ENCODE measurements around the gene CFAP119.

CFAP119 gene

DNA sequence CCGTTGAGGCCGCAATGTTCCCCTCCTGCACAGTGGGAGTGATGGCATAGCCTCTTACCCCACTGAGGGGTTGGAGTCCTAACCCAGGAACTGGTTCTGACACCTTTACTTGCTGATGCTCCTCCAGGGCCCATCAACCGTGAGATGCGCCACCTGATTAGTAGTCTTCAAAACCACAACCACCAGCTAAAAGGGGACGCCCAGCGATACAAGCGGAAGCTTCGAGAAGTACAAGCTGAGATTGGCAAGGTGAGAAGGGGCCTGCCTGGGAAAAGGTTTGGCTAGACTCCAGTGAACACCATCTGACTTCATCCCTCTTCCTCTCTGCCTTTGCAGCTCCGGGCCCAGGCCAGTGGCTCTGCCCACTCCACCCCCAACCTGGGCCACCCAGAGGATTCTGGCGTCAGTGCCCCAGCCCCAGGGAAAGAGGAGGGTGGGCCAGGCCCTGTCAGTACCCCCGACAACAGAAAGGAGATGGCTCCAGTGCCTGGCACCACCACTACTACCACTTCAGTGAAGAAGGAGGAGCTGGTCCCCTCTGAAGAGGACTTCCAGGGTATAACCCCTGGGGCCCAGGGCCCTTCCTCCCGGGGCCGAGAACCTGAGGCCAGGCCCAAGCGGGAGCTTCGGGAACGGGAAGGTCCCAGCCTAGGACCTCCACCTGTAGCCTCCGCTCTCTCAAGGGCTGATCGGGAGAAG, 6.1 kb upstream of the CFAP119 start:
- in situ Hi-C loops (cut with HindIII; ENCODE audit: low pct_ligation_motif_present, low pct_unique_long_range_greater_than_20kb, low sequenced_read_pairs): no loop called here
- no peak for DNase-seq

DNA sequence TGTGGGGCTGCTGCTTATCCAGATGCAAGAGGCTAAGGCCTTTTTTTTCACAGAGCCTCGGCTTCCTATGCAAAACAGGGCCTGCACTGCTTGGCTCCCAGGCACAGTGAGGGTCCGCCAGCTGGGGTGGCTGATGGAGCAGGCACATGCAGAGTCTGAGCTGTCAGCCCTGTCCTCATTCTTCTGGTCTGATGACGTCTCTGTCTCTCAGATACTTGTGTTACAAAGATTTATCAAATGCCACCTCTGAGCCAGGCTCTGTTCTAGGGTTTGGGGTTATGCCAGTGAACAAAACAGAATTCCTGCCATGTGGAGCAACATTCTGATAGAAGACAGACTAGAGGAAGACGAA, 5.0 kb upstream of the CFAP119 start:
- DNase-seq: no peak
- in situ Hi-C loops (cut with HindIII; ENCODE audit: low pct_ligation_motif_present, low pct_unique_long_range_greater_than_20kb, low sequenced_read_pairs): no loop called here

DNA sequence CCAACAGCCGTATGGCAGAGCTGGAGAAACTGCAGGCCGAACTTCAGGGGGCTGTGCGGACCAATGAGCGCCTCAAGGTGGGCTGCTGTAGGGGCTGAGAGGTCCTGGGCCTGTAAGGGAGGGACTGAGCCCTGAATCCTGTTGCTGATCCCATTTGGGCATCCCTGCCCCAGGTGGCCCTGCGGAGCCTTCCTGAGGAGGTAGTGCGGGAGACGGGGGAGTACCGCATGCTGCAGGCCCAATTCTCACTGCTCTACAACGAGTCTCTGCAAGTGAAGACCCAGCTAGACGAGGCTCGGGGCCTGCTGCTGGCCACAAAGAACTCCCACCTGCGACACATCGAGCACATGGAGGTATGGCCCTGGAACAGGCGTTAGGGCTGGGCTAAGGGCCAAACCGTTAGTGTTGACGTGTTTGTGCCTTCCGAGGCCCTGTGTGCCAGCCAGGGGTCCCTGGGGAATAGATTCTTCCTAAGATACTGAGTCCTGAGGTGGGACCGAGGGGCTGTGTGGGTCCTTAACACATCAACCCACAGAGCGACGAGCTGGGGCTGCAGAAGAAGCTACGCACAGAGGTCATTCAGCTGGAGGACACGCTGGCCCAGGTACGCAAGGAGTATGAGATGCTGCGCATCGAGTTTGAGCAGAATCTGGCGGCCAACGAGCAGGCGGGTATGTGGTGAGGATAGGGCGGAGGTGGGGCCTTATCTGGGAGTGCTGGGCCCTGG, 4.5 kb upstream of the CFAP119 start:
- in situ Hi-C loops (cut with HindIII; ENCODE audit: low pct_ligation_motif_present, low pct_unique_long_range_greater_than_20kb, low sequenced_read_pairs): no loop called here
- DNase-seq: no peak

DNA sequence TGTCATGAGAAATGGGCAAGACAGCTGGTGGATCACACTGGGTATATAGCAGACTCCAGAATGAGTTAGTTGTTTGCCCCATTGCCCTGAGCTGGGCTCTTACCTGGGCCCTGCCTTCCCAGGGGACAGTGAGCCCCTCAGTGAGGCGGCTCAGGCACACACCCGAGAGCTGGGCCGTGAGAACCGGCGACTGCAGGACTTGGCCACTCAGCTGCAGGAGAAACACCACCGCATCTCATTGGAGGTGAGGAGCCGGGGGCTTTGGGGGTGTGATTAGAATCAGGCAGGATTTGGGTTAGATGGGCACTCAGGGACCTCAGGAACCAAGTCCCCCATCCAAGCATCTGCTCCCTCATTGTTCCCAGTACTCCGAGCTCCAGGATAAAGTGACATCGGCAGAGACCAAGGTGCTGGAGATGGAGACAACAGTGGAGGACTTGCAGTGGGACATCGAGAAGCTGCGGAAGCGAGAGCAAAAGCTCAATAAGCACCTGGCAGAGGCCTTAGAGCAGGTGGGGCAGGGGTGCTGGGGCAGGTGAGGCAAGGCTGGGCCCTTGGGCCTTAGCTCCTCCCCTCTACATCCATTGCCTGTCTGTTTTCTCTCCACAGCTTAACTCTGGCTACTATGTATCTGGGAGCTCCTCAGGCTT, 3.1 kb upstream of the CFAP119 start:
- in situ Hi-C loops (cut with HindIII; ENCODE audit: low pct_ligation_motif_present, low pct_unique_long_range_greater_than_20kb, low sequenced_read_pairs): no loop called here
- no peak for DNase-seq

DNA sequence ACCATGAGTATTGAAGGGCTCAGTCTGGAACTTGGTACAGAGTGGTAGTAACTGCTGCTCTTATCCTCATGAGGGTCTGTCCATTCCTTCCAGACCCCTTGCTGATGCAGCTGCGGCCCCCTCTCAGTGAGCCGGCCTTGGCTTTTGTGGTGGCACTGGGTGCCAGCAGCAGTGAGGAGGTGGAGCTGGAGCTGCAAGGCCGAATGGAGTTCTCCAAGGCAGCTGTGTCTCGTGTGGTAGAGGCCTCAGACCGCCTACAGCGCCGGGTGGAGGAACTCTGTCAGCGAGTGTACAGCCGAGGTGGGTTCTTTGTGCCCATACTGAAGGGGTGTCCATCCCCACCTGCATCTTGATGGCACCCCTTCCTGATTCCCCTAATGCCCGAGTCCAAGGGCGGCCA, 2.2 kb upstream of the CFAP119 start:
- in situ Hi-C loops (cut with HindIII; ENCODE audit: low pct_ligation_motif_present, low pct_unique_long_range_greater_than_20kb, low sequenced_read_pairs): no loop called here
- no peak for DNase-seq

DNA sequence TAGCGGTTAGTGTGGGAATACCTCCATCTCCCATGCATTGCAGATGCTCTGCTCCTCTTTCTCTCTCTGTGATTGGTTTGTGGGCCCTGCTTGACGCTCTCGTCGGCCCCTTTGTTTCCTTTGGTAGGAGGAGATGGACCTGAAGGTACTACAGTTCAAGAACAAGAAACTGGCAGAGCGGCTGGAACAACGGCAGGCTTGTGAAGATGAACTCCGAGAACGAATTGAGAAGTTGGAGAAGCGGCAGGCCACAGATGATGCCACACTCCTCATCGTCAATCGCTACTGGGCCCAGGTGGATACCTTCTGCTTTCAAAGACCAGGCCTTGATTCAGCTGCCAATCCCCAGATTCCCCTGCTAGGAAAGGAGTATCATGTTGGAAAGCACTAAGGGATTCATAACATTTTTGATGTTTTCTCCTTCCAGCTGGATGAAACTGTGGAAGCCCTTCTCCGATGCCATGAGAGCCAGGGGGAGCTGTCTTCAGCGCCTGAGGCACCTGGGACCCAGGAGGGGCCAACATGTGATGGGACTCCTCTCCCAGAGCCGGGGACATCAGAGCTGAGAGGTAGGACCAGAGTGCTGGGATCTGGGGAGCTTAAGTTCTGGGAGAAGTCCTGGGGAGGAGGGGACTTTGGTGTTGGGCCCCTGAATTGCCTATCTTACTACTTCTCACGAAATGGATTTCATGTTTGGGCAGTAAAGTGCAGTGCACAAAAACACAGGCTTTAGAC, 1.3 kb upstream of the CFAP119 start:
- in situ Hi-C loops (cut with HindIII; ENCODE audit: low pct_ligation_motif_present, low pct_unique_long_range_greater_than_20kb, low sequenced_read_pairs): no loop called here
- no peak for DNase-seq

DNA sequence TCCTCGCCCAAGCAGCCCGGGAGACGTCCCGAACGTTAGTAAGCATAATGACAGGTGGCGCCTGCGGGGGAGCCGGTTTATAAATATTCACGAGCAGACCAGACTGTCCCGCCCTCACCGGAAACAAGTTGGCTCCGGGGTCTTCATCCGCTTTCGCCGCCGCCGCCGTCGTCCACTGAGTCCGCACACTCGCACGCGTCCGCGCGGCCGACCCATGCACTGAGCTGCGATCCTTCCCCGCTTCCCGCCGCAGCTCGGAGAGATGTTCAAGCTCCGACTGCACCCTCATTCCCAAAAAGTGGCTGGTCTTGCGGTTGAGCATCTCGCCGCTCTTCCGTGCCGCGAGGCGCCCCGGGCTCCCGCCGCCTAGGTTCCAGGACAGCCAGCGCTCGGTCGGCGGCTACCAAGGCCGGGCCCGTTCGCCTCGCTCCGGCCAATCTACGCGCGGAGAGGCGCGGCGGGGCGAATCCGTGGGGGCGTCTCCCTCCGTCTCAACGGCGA, 385 bp downstream of the CFAP119 start:
- DNase-seq: peak; percentile 40
- in situ Hi-C loops (cut with HindIII; ENCODE audit: low pct_ligation_motif_present, low pct_unique_long_range_greater_than_20kb, low sequenced_read_pairs): no loop called here

DNA sequence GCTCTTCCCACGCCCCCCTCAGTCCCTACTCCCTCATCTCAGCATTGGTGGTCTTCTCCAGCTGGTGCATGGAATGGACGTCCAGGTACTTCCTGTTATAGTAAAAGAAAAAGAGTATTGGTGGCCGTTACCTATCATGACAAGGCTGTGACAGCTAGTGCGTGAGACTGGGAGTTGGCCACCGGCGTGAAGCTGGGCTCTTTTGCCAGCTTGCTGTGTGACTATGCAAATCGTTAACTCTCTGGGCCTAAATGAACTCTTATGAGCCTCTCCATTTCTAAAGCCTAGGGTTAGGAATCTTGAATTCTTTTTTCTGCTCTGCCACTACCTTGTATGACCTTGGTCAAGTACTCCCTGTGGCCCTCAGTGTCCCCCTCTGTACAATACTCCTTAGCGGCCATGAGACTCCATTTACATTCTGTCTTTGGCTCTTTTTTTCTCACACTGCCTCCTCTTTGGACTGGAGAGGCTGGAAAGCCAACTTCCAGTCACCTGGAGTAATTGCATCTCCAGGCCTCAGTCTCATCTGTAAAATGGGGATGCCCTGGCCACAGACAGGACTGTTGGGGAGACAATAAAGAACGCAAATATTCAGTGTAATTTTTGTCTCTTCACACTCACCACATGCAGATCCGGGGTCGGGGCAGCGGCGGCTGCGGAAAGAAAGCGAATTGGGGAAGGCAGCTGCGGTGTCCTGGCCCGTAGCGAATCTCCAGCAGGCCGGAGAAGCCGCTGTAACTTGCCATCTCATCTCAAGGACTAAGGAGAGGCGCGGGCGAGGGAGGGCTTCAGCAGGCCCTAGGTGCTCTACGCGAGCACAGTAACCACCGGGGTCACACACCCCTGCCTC, 1.1 kb downstream of the CFAP119 start:
- no peak for DNase-seq
- in situ Hi-C loops (cut with HindIII; ENCODE audit: low pct_ligation_motif_present, low pct_unique_long_range_greater_than_20kb, low sequenced_read_pairs): no loop called here

DNA sequence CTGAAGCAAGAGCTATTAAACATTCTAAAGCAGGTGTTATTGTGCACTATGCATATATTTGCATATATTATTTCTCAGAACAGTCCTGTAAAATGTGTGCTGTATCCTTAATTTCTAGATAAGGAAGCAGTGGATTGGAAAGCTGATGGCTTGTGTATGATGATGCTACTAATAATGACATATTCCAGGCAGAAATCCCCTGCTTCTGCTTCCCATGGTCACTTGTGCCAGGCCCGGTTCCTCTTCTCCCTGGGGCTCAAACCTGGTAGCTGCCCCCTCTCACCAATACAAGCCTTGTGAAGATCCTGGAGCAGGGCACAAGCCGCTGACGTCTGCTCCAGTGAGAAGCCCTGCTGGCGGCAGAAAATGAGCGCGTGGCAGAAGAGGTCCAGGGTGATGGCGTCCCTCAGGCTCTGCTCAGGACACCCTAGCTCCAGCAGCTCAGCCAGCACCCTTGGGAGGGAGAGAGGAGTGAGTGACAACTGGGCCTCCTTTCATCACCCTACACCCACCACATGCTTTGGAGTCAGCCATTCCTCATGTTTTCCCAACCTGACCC, 1.8 kb downstream of the CFAP119 start:
- no peak for DNase-seq
- in situ Hi-C loops (cut with HindIII; ENCODE audit: low pct_ligation_motif_present, low pct_unique_long_range_greater_than_20kb, low sequenced_read_pairs): no loop called here

DNA sequence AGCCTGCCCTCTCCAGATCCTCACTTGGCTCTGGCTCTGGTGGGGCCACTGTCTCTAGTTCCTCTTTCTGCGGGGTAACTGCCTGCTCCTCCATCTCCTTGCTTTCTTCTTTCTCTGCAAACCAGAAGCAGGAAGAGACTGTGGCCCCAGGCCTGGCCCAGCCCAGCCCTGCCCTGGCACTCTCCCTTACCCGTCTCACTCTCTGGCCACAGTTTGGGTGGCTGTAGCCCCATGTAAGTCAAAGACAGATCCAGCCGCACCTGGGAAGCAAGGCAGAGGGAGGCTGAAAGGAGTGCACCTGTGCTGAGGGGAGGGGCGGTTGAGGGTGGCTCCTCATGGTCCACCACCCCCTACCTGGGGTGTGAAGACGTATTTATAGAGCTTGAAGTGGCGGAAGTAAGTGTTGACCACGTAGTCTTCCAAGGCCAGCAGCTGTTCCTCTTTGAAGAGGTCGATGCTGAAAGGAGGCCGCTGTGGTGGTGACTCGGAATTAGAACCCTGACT, 2.8 kb downstream of the CFAP119 start:
- DNase-seq: no peak
- in situ Hi-C loops (cut with HindIII; ENCODE audit: low pct_ligation_motif_present, low pct_unique_long_range_greater_than_20kb, low sequenced_read_pairs): no loop called here

DNA sequence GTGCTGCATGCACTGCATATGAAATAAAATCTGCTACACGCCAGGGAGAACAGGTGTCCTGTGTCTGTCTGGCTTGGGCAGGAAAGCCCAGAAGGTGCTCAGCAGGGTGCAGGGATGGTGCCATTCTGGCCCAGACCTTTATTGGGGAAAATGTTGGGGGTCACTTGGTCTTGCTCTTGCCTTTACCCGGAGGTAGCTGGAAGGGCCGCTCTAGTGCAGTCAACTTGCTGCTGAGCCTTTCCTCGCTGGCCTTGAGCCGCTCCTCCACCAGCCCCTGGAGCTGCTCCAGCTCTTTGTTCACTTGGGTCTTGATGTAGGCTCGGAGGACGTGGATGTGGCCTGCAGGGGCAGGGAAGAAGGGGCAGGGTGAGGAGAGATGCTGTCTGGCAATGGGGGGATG, 4.5 kb downstream of the CFAP119 start:
- no peak for DNase-seq
- in situ Hi-C loops (cut with HindIII; ENCODE audit: low pct_ligation_motif_present, low pct_unique_long_range_greater_than_20kb, low sequenced_read_pairs): no loop called here

DNA sequence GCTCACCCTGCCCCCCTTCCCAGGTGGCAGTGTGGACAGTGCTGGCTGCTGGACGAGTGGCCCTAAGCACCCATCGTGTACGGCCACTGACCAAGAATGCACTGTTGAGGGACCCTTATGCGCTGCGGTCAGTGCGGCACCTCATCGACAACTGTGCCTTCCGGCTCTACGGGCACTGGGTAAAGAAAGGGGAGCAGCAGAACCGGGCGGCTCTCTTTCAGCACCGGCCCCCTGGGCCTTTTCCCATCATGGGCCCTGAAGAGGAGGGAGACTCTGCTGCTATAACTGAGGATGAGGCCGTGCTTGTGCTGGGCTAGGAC, 5.1 kb downstream of the CFAP119 start:
- in situ Hi-C loops (cut with HindIII; ENCODE audit: low pct_ligation_motif_present, low pct_unique_long_range_greater_than_20kb, low sequenced_read_pairs): no loop called here
- DNase-seq: no peak

DNA sequence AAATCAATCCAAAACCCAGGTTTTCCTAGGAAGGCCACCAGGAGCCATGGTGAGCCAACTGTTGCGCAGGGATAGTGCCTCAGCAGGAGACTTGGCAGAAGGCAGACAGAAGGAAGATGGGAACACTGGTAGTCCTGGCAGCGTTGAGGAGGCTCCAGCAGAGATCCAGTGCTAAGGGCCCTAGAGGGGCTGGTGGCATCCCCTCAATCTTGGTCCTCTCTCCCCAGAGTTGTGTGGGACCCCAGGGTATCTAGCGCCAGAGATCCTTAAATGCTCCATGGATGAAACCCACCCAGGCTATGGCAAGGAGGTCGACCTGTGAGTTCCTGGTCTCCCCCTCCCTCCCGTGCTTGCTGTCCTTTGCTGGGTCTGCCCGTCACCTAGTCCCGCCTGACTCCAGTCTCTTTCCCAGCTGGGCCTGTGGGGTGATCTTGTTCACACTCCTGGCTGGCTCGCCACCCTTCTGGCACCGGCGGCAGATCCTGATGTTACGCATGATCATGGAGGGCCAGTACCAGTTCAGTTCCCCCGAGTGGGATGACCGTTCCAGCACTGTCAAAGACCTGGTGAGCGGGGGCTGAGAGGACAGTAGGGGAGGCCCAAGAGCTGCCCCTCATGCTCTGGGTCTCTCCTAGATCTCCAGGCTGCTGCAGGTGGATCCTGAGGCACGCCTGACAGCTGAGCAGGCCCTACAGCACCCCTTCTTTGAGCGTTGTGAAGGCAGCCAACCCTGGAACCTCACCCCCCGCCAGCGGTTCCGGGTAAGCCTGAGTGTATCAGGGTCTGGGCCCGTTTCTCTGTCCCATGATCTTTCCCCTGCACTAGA, 5.7 kb downstream of the CFAP119 start:
- in situ Hi-C loops (cut with HindIII; ENCODE audit: low pct_ligation_motif_present, low pct_unique_long_range_greater_than_20kb, low sequenced_read_pairs): no loop called here
- DNase-seq: no peak

DNA sequence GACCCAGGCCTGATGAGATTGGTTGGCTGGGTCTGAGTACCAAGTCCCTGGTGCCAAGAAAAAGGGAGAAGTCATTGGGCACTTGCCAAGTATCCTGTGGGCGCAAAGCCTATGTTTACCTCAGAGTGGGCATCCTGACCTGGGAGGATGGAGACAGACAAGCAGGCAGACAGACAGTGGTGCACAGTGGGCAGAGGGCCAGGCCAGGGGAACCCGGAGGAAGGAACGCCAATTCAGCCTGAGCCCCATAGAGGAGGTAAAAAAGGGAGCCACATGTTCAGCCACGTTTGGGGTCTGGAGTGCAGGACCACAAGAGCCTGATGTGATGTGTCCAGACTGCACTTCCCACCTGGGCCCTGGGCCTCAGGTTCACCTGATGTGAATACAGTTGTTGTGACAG, 8.3 kb downstream of the CFAP119 start:
- DNase-seq: no peak
- in situ Hi-C loops (cut with HindIII; ENCODE audit: low pct_ligation_motif_present, low pct_unique_long_range_greater_than_20kb, low sequenced_read_pairs): no loop called here

DNA sequence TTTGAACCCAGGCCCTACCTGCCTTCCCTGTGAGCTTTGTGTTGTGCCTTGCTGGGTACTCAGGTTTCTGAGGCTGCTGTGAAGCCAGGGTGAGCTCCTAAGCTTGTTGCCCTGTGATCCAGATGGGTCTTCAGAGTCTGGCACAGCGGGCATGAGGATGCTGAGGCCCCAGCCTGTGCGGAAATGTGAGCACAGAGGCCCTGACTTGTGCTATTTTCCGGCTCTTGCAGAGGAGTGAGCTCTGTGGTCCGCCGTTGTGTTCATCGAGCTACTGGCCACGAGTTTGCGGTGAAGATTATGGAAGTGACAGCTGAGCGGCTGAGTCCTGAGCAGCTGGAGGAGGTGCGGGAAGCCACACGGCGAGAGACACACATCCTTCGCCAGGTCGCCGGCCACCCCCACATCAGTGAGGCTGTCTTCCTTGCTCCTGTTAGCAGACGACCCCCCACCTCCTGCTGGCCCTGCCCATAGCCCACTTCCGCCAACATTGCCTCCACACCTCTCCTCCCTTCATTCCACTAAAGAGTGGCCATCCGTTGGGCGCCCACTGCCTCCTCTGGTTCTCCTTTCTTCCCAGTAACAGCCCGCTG, 10.9 kb downstream of the CFAP119 start:
- no peak for DNase-seq
- in situ Hi-C loops (cut with HindIII; ENCODE audit: low pct_ligation_motif_present, low pct_unique_long_range_greater_than_20kb, low sequenced_read_pairs): no loop called here

DNA sequence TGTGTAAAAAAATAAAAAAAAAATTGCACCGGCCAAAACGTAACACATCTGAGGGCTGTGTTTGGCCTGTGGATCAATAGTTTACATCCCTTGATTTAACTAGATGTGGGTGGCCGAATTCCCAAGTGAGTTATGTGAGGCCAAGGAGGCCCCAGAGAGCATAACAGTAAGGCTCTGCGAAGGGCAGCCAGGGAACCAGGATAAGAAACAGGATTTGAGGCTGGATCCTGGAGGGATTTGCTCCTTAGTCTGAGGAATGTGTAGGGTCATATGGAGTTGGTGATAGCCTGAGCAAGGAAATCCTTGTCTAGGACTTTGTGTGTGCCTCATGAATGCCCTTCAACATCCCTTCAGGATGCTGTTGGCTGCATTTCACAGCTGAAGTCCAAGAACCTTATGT, 11.7 kb downstream of the CFAP119 start:
- DNase-seq: no peak
- in situ Hi-C loops (cut with HindIII; ENCODE audit: low pct_ligation_motif_present, low pct_unique_long_range_greater_than_20kb, low sequenced_read_pairs): no loop called here

Measured in ACHN (cell line).